DOHH2 (cell line): Measurements from ENCODE around the gene RNASE2.

Experiments used
- H3F3A ChIP-seq: fragments of 200-600 bp; sonication (generic), shearing (Covaris generic); 2 replicates; pipeline ENCODE4 v1.6.0; 2016; ENCODE audit warnings: antibody characterized with exemption, mild to moderate bottlenecking; ENCODE audit not compliant: control insufficient read depth, insufficient read depth
- H3K27ac ChIP-seq: fragments of 200-600 bp; sonication (generic); 2 replicates; pipeline ENCODE4 v1.5.1; 2014; ENCODE audit warnings: low read depth, mild to moderate bottlenecking, low read length, moderate library complexity
- H3K27me3 ChIP-seq: fragments of 200-600 bp; sonication (generic); 2 replicates; pipeline ENCODE4 v1.6.1; 2014; ENCODE audit warnings: mild to moderate bottlenecking, low read length, mixed read lengths; ENCODE audit not compliant: control insufficient read depth
- H3K36me3 ChIP-seq: fragments of 200-600 bp; sonication (generic); 2 replicates; pipeline ENCODE4 v1.6.1; 2014; ENCODE audit warnings: mild to moderate bottlenecking, low read length, moderate library complexity, mixed read lengths; ENCODE audit not compliant: control insufficient read depth
- H3K4me1 ChIP-seq: fragments of 200-600 bp; sonication (generic); 2 replicates; pipeline ENCODE4 v1.6.1; 2014; ENCODE audit warnings: mild to moderate bottlenecking, low read length, mixed read lengths; ENCODE audit not compliant: control insufficient read depth
- H3K4me2 ChIP-seq: fragments of 200-600 bp; sonication (generic); 2 replicates; pipeline ENCODE4 v1.6.0; 2014; ENCODE audit warnings: mild to moderate bottlenecking, low read length, moderate library complexity
- H3K4me3 ChIP-seq: fragments of 200-600 bp; sonication (generic); 2 replicates; pipeline ENCODE4 v1.5.1; 2014; ENCODE audit warnings: mild to moderate bottlenecking, low read length, mixed read lengths
- H3K79me2 ChIP-seq: fragments of 200-600 bp; sonication (generic); 2 replicates; pipeline ENCODE4 v1.6.1; 2014; ENCODE audit warnings: mild to moderate bottlenecking, low read length, mixed read lengths; ENCODE audit not compliant: control insufficient read depth
- H3K9me2 ChIP-seq: fragments of 200-600 bp; sonication (generic); replicated peaks from 2 replicates; pipeline ENCODE4 v1.6.1; 2014; ENCODE audit warnings: mild to moderate bottlenecking, low read length, mixed read lengths; ENCODE audit not compliant: control insufficient read depth
- H3K9me3 ChIP-seq: fragments of 200-600 bp; sonication (generic); 2 replicates; pipeline ENCODE4 v1.6.1; 2014; ENCODE audit warnings: antibody characterized with exemption, low read length, mixed read lengths; ENCODE audit not compliant: control insufficient read depth, insufficient read depth
- H4K20me1 ChIP-seq: fragments of 200-600 bp; sonication (generic); 2 replicates; pipeline ENCODE4 v1.6.0; 2014; ENCODE audit warnings: low read depth, mild to moderate bottlenecking, antibody characterized with exemption, low read length, moderate library complexity; ENCODE audit not compliant: control insufficient read depth, insufficient read depth
- EZH2phosphoT487 ChIP-seq: fragments of 200-600 bp; sonication (generic); IDR thresholded peaks from 2 replicates; pipeline ENCODE4 v1.6.1; 2017; ENCODE audit warnings: borderline replicate concordance, mild to moderate bottlenecking, antibody characterized with exemption, low read length, moderate library complexity, mixed read lengths
- TF ChIP-seq, protein P1 (sequence below): fragments of 200-600 bp; sonication (generic); IDR thresholded peaks from one replicate; pipeline ENCODE4 v1.5.1; 2014; ENCODE audit warnings: antibody characterized with exemption, mild to moderate bottlenecking, low read depth, low read length; ENCODE audit not compliant: poor library complexity, severe bottlenecking

RNASE2 gene

DNA sequence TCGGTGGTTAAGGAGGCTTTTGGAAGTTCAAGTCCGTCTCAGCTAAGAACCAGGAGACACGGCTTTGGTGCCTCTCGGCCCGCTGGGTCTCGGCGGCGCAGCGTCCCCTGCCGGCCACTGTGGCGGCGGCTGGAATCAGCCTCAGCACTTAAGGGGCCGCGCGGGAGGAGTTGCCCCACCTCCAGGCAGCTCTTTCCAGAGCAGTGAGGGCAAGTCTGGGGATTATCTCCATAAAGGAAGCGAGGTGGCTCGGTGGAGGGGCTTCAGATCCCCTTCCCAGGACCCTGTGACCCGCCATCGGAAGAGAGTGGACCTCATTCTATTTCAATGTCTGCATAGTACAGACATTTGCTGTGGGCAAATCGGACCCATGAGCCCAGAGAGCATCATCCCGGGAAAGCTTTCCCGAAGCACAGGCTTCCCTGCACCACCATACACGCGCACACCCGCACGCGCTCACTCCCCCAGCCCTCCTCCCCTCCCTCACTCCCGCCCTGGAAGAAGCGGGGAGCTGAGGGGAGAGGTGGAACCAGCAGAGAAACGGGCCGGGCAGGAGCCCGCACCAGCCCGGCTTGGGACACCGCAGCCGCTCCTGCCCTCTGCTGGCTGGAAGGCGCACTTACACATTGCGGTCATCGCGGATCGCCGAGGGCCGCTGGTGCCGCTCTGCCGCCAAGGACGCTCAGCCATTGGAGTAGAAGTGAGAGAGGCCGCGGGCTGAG is 15.9 kb downstream of the RNASE2 start:
- Histone ChIP-seq H4K20me1 (no peaks in the 10 kb centered on the region), H3K4me1 (peaks cover 13% of the 10 kb centered on the region), H3K4me2 (peak overlapping the region; percentile 98), H3K9me2 (no peaks in the 10 kb centered on the region), H3F3A (no peaks in the 10 kb centered on the region), H3K79me2 (no peaks in the 10 kb centered on the region), H3K9me3 (no peaks in the 10 kb centered on the region), H3K27me3 (peaks cover 34% of the 10 kb centered on the region), H3K36me3 (no peaks in the 10 kb centered on the region), H3K27ac (no peak overlapping the region), H3K4me3 (peak overlapping the region; percentile 92)
- TF ChIP-seq, protein P1, sequence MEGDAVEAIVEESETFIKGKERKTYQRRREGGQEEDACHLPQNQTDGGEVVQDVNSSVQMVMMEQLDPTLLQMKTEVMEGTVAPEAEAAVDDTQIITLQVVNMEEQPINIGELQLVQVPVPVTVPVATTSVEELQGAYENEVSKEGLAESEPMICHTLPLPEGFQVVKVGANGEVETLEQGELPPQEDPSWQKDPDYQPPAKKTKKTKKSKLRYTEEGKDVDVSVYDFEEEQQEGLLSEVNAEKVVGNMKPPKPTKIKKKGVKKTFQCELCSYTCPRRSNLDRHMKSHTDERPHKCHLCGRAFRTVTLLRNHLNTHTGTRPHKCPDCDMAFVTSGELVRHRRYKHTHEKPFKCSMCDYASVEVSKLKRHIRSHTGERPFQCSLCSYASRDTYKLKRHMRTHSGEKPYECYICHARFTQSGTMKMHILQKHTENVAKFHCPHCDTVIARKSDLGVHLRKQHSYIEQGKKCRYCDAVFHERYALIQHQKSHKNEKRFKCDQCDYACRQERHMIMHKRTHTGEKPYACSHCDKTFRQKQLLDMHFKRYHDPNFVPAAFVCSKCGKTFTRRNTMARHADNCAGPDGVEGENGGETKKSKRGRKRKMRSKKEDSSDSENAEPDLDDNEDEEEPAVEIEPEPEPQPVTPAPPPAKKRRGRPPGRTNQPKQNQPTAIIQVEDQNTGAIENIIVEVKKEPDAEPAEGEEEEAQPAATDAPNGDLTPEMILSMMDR: peak; percentile 92
- no peak for TF ChIP-seq EZH2phosphoT487

DNA sequence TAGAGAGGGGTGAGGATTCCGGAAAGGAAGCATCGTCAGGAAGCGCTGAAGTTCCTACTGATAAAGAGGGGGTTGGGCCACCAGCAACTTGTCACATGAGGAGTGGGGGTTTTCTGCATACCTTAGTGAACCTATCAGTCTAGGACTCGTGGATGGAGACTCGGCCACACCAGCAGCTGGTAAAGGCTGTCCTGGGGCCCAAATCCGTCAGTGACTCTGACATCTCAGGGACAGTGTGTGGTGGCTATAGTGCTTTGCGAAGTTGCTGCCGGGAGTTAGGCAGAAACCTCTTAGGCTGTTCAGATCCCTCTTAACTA is 16.4 kb downstream of the RNASE2 start:
- Histone ChIP-seq H3K9me2 (no peaks in the 10 kb centered on the region), H3K27me3 (peaks cover 34% of the 10 kb centered on the region), H4K20me1 (no peaks in the 10 kb centered on the region), H3K9me3 (no peaks in the 10 kb centered on the region), H3K4me2 (peak overlapping the region; percentile 98), H3K79me2 (no peaks in the 10 kb centered on the region), H3K4me3 (peak overlapping the region; percentile 92), H3K27ac (no peak overlapping the region), H3K4me1 (peaks cover 13% of the 10 kb centered on the region), H3F3A (no peaks in the 10 kb centered on the region), H3K36me3 (no peaks in the 10 kb centered on the region)
- no peak for TF ChIP-seq EZH2phosphoT487
- TF ChIP-seq, protein P1: peak; percentile 17

DNA sequence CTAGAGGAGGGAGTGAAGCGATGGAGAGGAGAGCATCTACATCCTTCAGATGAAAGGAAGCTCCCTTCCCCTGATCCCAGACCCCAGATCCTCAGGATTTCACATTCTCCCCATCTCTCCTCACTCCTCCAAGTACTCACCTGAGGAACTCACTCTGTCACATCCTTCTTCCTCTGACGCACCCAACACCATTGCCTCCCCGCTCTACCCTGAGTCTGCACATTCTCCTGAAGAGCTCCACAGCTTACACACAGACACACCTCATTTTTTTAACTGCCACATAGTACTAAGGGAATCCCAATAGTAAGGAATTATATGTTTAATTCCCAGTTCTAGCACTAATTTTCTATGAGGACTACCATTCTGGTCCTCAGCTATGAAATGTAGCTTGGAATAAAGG is 18.2 kb downstream of the RNASE2 start:
- Histone ChIP-seq H4K20me1 (no peaks in the 10 kb centered on the region), H3K27ac (no peak overlapping the region), H3K4me1 (peaks cover 13% of the 10 kb centered on the region), H3K79me2 (no peaks in the 10 kb centered on the region), H3K9me2 (no peaks in the 10 kb centered on the region), H3K4me3 (no peak overlapping the region), H3F3A (no peaks in the 10 kb centered on the region), H3K36me3 (no peaks in the 10 kb centered on the region), H3K4me2 (no peak overlapping the region), H3K27me3 (peaks cover 18% of the 10 kb centered on the region), H3K9me3 (no peaks in the 10 kb centered on the region)
- TF ChIP-seq, protein P1: no peak
- TF ChIP-seq EZH2phosphoT487: no peak
